Esophagus squamous epithelium (tissue), 5 donors: Measurements from ENCODE around the gene LRRC4C. TPM values are rescaled to one million over a fixed set of nuclear protein-coding genes. Genes with fewer than 3 reads are reported as not detected.

Experiments used
- DNase-seq: peaks from one replicate; lab custom pipeline; 2025; lab: John Stamatoyannopoulos, UW
- H3K27ac ChIP-seq, 4 donors: fragments of 200-600 bp; sonication (generic); one replicate each; pipeline ENCODE4 v1.5.1; 2016 to 2019; ENCODE audit warnings: mild to moderate bottlenecking in 1 of 4
- H3K27me3 ChIP-seq, 4 donors: fragments of 200-600 bp; sonication (generic); 1 replicate in 3 of 4; 2 replicates in 1 of 4; pipeline versions ENCODE4 v1.5.1 to v1.6.0; 2017 to 2021; ENCODE audit warnings: antibody characterized with exemption in 1 of 4
- H3K36me3 ChIP-seq, 3 donors: fragments of 200-600 bp; sonication (generic); one replicate each; pipeline ENCODE4 v1.5.1; 2016 to 2019
- H3K4me1 ChIP-seq, 3 donors: fragments of 200-600 bp; sonication (generic); one replicate each; pipeline ENCODE4 v1.5.1; 2017 to 2019
- H3K4me3 ChIP-seq, 4 donors: fragments of 200-600 bp; sonication (generic); 1 replicate in 3 of 4; 2 replicates in 1 of 4; pipeline ENCODE4 v1.5.1; 2016 to 2019; ENCODE audit warnings: mild to moderate bottlenecking in 2 of 4, moderate library complexity in 1 of 4
- H3K9me3 ChIP-seq, 3 donors: fragments of 200-600 bp; sonication (generic); one replicate each; pipeline ENCODE4 v1.5.1; 2016 to 2019
- POLR2A ChIP-seq, 4 donors: fragments of 450-650 bp; IDR thresholded peaks; one replicate each; pipeline ENCODE4 v1.6.1; 2017; ENCODE audit warnings: antibody characterized with exemption in 4 of 4, mild to moderate bottlenecking in 4 of 4, moderate library complexity in 3 of 4
- WGBS, 2 donors: methylation state at CpG; one replicate each; pipeline ENCODE4 v1.1.5; 2018; 5-methylcytosine and 5-hydroxymethylcytosine counted together
- intact Hi-C: fragments of 100-400 bp; cut with DNase I; formaldehyde crosslinking; loops from one replicate; pipeline ENCODE4 v1.15.0; 2022
- total RNA-seq, 4 donors: library from RNA; depleted of rRNA; stranded (reverse); fragments of >200 nt; gene quantifications; one replicate each; pipeline ENCODE4 v1.1.0, GENCODE V29; 2016
- TF ChIP-seq, protein P1 (sequence below), 6 experiments: fragments of 450-650 bp in 4 of 6; fragments of 200-600 bp in 2 of 6; sonication (generic) in 2 of 6; IDR thresholded peaks; one replicate each; pipeline ENCODE4 v1.5.1; 2016 to 2019; ENCODE audit warnings: antibody characterized with exemption in 6 of 6, mild to moderate bottlenecking in 4 of 6, moderate library complexity in 4 of 6
- donor health status: DM: yes; HTN: yes; CAD: no.

LRRC4C gene
- total RNA-seq, 4 donors from 2014 or later = 0.09 to 0.38 (median 0.30) TPM; not detected in 1

DNA sequence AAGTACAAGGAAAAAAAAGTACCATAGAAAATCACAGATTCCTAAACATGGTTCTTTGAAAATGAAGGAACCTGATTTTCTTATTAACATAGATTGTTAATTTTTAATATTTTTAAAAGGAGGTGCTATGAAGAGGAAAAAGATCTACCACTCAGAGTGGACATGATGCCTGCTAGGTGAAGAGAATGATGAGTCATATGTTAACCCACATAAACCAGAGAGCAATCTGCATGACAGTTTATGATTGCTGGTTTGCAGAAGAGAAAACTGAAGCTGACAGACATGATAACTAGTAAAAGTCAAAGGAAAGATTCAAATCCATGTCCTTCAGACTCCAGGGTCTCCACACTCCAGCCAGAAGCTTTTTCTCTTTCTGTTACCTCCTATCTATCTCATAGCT lies 1231.7 kb downstream of the LRRC4C start:
- intact Hi-C loops = no loop called here
- no peak overlapping the region for H3K27ac ChIP-seq
- TF ChIP-seq, protein P1, sequence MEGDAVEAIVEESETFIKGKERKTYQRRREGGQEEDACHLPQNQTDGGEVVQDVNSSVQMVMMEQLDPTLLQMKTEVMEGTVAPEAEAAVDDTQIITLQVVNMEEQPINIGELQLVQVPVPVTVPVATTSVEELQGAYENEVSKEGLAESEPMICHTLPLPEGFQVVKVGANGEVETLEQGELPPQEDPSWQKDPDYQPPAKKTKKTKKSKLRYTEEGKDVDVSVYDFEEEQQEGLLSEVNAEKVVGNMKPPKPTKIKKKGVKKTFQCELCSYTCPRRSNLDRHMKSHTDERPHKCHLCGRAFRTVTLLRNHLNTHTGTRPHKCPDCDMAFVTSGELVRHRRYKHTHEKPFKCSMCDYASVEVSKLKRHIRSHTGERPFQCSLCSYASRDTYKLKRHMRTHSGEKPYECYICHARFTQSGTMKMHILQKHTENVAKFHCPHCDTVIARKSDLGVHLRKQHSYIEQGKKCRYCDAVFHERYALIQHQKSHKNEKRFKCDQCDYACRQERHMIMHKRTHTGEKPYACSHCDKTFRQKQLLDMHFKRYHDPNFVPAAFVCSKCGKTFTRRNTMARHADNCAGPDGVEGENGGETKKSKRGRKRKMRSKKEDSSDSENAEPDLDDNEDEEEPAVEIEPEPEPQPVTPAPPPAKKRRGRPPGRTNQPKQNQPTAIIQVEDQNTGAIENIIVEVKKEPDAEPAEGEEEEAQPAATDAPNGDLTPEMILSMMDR (IDR thresholded peaks at IDR 0.05) = no peak
- no peak for TF ChIP-seq POLR2A (IDR thresholded peaks at IDR 0.05)
- H3K27me3 ChIP-seq = no peaks in the 10 kb centered on the region
- H3K4me3 ChIP-seq = no peak overlapping the region
- H3K4me1 ChIP-seq = no peaks in the 10 kb centered on the region
- no peak for DNase-seq
- H3K9me3 ChIP-seq = no peaks in the 10 kb centered on the region
- no peaks in the 10 kb centered on the region for H3K36me3 ChIP-seq

DNA sequence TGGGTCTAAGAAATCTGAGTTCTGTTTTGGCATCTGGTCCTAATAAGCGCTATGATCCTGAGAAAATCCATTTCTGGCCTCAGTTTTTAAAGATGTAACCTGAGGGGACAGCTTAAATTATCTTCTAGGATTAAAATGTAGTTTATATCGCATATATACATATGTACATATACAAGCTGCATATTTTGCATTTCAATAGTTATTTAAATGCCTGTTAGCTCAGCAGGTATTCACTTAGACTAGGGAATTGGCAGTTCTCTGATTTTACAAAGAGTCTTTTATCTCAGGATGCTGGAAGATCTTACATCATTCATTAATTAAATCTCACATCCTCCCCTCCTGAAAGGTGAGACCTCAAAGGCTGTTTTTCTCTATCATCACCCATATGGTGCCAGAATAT lies 1232.8 kb downstream of the LRRC4C start:
- 27 to 38% methylated on average over 2 of the region's 2 CpGs for WGBS, 2 donors
- intact Hi-C loops = no loop called here
- Histone ChIP-seq H3K4me1 (no peaks in the 10 kb centered on the region), H3K27ac (no peak overlapping the region), H3K27me3 (no peaks in the 10 kb centered on the region), H3K4me3 (no peak overlapping the region), H3K9me3 (no peaks in the 10 kb centered on the region), H3K36me3 (no peaks in the 10 kb centered on the region)
- TF ChIP-seq, protein P1 (IDR thresholded peaks at IDR 0.05) = no peak
- TF ChIP-seq POLR2A (IDR thresholded peaks at IDR 0.05) = no peak
- DNase-seq = no peak

GRCh38 chr11:40223596-40224330 lies 1235.7 kb downstream of the LRRC4C start:
- H3K4me1 ChIP-seq = no peaks in the 10 kb centered on the region
- no peak overlapping the region for H3K4me3 ChIP-seq
- H3K27ac ChIP-seq = no peak overlapping the region
- H3K36me3 ChIP-seq = no peaks in the 10 kb centered on the region
- WGBS, 2 donors = 51 to 65% methylated on average over 2 of the region's 2 CpGs
- H3K9me3 ChIP-seq = no peaks in the 10 kb centered on the region
- no peaks in the 10 kb centered on the region for H3K27me3 ChIP-seq
- TF ChIP-seq, protein P1 (IDR thresholded peaks at IDR 0.05) = no peak
- TF ChIP-seq POLR2A (IDR thresholded peaks at IDR 0.05) = no peak
- no peak for DNase-seq
- intact Hi-C loops = no loop called here

DNA sequence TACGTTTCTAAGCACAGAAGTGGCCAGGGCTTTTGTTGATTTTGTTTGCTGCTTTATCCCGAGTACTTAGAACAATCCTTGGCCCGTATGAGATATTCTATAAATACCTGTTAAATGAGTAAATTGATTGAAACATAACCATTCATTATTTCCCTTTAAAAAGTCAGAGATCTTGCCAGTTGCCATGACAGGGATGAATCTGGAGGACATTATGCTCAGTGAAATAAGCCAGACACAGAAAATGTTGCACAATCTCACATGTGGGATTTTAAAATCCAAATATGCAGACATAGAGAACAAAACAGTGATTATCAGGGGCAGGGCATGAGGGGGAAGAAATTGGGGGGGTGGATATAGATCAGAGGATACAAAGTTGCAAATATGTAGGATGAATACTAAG lies 1240.1 kb downstream of the LRRC4C start:
- Histone ChIP-seq H3K4me3 (no peak overlapping the region), H3K36me3 (no peaks in the 10 kb centered on the region), H3K27ac (no peak overlapping the region), H3K9me3 (no peaks in the 10 kb centered on the region), H3K27me3 (no peaks in the 10 kb centered on the region), H3K4me1 (no peaks in the 10 kb centered on the region)
- TF ChIP-seq POLR2A (IDR thresholded peaks at IDR 0.05) = no peak
- TF ChIP-seq, protein P1 (IDR thresholded peaks at IDR 0.05) = no peak
- intact Hi-C loops = no loop called here
- 27 to 46% methylated on average over 3 of the region's 3 CpGs for WGBS, 2 donors
- no peak for DNase-seq

- TF ChIP-seq POLR2A (IDR thresholded peaks at IDR 0.05) = no peak
- TF ChIP-seq, protein P1 (IDR thresholded peaks at IDR 0.05) = no peak
- H3K9me3 ChIP-seq = no peaks in the 10 kb centered on the region
- no peak for DNase-seq
- H3K4me1 ChIP-seq = no peaks in the 10 kb centered on the region
- H3K36me3 ChIP-seq = no peaks in the 10 kb centered on the region
- no peak overlapping the region for H3K4me3 ChIP-seq
- WGBS, 2 donors = 49 to 65% methylated on average over 2 of the region's 2 CpGs
- no peak overlapping the region for H3K27ac ChIP-seq
- H3K27me3 ChIP-seq = no peaks in the 10 kb centered on the region
- intact Hi-C loops = no loop called here
Measured at GRCh38 chr11:40215556-40215955, 1243.9 kb downstream of the LRRC4C start.
